ENCODE results near the gene AKAP13.
"Not testable (repeated sequence)": the region's sequence is repeated elsewhere in the genome, so short reads cannot be mapped to it uniquely, and the experiment has no call there.

- not testable (repeated sequence) for TF ChIP-seq CTCF (IDR thresholded peaks at IDR 0.05); EZH2 (IDR thresholded peaks at IDR 0.05; ENCODE audit: borderline replicate concordance, insufficient read depth, low read depth, low read length, poor library complexity, severe bottlenecking)
Measured at GRCh38 chr15:85348048-85348766, 32.2 kb upstream of the AKAP13 start.

Measured in B cell (primary cell).